CD4-positive, alpha-beta T cell treated with Interferon gamma for 1 hour (primary cell): Measurements from ENCODE around the gene MRPS34.

Source experiments
- DNase-seq: peaks from one replicate; pipeline ENCODE4 v3.0.0-alpha.2; 2020

MRPS34 gene

GRCh38 chr16:1723450-1724147 lies 49.3 kb downstream of the MRPS34 start:
- peak; percentile 17 for DNase-seq
